ENCODE data around the gene C1QTNF9. TPM values are rescaled to one million over a fixed set of nuclear protein-coding genes. Genes with fewer than 3 reads are reported as not detected.
"Not testable (repeated sequence)": the region's sequence is repeated elsewhere in the genome, so short reads cannot be mapped to it uniquely, and the experiment has no call there.

The C1QTNF9 gene
- total RNA-seq, 1 donor from 2014 or later: not detected

DNA sequence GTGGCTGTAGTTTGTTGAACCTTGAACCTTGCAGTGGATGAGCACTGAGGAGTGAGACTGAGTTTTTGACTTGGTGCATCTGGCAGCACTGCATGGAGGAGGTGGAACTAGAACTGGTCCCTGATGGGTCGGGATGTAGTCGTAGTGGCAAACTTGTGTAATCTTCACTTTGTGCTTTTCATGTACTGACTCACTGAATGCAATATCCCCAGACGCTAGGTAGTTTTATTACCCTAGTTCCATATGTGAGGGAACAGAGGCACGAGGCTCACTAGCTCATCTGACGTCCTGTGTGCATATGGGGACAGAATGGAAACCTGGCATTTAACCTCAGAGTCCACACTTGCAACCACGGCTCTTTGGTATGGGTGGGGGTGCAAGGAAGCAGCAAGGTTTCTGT, 10.3 kb downstream of the C1QTNF9 start:
- DNase-seq (ENCODE audit: low read depth in 2 of 2): not testable (repeated sequence)

DNA sequence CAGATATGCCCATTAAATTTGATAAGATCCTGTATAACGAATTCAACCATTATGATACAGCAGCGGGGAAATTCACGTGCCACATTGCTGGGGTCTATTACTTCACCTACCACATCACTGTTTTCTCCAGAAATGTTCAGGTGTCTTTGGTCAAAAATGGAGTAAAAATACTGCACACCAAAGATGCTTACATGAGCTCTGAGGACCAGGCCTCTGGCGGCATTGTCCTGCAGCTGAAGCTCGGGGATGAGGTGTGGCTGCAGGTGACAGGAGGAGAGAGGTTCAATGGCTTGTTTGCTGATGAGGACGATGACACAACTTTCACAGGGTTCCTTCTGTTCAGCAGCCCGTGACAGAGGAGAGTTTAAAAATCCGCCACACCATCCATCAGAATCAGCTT, 12.0 kb downstream of the C1QTNF9 start:
- DNase-seq (ENCODE audit: low read depth in 2 of 2): not testable (repeated sequence)

DNA sequence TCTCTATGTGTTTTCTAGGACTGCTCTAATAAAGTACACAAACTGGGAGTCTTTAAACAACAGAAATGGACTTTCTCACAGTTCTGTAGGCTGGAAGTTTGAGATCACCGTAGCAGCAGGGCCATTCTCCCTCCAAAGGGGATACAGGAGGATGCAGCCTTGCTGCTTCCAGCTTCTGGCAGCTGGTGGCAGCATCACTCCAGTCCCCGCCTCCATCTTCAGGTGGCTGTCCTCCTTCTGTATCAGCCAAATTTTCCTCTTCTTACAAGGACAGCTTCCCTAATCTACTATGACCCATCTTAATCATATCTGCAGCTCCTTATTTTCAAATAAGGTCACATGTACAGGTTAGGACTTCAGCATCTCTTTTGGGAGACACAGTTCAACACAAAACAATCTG, 13.1 kb downstream of the C1QTNF9 start:
- DNase-seq (ENCODE audit: low read depth in 2 of 2): not testable (repeated sequence)

DNA sequence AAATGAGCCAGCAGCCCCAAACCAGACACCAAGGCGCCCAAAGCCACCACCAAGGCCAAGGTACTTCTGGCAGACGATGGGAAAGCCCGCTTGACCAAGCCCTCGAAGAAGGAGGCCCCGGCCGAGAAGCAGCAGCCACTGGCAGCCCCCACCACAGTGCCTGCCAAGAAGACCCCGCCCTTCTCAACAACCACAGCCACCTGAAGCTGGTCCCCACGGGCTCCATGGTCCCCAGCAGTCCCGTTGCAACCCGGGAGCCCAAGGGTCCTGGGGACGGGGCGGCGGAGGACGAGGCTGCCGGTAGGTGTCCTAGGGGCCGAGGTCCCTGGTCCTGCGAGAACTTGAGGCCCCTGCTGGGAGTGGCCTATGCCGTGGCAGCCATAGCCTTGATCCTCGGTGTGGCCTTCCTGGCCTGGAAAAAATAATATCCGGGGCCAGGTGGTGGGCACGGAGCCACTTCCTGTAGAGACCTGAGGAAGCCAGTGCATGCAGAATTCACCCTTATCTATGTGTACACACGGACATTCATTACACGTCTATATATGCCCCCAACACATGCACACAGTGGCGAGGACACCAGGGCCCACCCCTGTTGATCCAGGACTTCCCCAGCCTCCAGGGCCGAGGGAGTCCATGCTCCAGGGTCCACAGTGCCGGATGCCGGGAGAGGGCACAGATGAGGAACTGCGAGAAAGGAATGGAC, 13.8 kb downstream of the C1QTNF9 start:
- DNase-seq (ENCODE audit: low read depth in 2 of 2): peak in 1 of 2 donors; percentile 31

DNA sequence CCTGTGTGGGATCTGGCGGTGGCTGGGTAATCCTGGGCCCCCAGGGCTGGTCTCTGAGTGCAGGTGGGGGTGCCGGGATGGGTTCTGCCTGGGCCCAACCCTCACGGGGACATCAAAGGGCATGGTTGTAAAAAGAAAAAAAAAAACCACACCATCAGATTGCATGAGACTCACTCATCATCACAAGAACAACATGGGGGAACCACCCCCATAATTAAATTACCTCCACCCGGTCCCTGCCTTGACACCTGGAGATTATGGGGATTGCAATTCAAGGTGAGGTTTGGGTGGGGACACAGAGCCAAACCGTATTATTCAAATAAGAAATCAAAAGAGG, 14.3 kb downstream of the C1QTNF9 start:
- no peak for DNase-seq (ENCODE audit: low read depth in 2 of 2)

DNA sequence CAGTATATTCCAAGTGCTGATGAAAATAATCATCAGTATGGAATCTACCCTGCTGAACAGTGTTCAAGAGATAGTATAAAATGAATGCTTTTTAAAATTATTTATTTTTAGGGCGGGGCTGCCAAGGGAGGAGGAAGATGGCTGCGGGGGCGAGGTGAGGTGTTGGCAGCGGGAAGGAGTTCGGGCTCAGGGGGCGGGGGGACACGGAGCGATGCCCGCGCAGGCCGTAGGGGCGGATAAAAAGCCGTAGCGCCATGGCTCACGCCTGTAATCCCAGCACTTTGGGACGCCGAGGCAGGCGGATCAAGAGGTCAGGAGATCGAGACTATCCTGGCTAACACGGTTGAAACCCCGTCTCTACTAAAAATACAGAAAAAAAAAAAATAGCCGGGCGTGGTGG, 18.2 kb downstream of the C1QTNF9 start:
- not testable (repeated sequence) for DNase-seq (ENCODE audit: low read depth in 2 of 2)

DNA sequence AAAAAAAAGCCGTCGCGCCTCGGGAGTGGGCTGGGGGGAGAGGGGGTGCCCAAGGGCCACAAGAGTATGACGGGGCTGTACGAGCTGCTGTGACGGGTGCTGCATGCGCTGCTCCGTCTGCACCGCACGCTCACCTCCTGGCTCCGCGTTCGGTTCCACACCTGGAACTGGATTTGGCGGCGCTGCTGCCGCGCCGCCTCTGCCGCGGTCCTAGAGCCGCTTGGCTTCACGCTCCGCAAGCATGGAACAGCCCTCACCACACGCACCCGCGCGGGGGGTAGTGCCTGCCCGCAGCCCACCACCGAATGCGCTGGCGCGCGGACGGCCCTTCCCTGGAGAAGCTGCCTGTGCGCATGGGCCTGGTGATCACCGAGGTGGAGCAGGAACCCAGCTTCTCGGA, 18.8 kb downstream of the C1QTNF9 start:
- DNase-seq (ENCODE audit: low read depth in 2 of 2): no peak

DNA sequence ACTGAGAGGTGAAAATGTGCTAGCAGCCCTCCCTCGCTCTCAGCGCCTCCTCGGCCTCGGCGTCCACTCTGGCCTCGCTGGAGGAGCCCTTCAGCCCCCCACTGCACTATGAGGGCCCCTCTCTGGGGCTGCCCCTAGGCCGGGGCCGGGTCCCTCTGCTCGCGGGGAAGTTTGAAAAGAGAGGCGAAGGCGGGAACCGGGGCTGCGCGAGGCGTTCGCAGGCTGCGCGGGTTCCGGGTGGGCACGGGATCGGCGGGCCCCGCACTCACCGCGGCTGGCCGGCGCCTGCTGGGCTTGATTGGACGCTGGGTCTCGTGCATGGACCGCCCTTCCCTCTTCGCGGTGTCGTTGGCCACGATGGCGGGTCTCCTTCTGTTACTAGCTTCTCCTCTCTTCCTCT, 29.3 kb downstream of the C1QTNF9 start:
- DNase-seq (ENCODE audit: low read depth in 2 of 2): no peak

DNA sequence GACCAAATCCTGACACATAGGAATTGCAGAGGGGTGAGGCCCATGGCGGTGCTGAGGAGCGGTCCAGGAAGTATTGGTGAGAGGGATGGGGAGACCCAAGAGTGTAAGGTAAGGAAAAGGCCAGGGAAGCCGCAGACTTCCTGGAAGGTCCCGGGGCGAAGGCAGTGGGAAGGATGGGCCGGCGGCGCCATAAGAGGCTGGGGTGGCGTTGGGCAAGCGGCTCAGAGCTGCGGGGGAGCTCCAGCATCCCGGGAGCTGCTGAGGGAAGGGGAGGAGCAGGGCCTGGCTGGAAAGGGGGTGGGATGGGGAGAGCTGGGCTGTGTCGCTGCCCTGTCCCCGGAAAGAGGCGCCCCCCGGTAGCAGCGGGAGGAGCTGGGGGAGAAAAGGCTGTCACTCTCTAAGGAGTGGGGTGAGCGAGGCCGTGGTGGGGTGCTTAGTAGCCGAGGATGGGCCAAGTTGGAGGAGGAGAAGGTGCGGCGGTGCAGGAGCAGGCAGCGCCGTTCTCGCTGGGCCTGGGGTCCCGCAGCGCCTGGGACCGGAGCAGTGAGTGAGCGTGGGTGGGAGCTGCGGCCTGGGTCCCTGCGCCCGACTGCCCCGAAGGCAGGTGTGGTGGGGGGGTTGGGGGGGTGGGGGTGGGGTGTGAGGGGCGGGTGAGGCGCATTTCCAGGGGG, 30.7 kb downstream of the C1QTNF9 start:
- no peak for DNase-seq (ENCODE audit: low read depth in 2 of 2)

DNA sequence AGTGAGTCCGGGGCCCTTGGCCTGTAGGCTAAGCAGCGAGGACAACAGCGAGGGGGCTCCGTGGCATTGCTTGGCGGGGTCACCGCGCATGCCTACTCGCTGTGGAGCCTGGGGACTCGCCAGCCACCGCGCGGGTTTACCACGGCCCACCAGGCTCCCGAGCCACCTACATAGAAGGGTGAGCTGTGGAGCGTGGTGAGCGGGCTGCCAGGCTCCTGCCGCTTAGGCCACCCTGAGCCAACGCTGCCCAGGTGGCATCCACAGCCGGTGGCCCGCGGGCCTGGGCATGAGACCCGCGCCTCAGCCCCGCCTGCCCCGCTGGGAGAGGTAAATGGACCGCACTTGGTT, 31.2 kb downstream of the C1QTNF9 start:
- no peak for DNase-seq (ENCODE audit: low read depth in 2 of 2)

DNA sequence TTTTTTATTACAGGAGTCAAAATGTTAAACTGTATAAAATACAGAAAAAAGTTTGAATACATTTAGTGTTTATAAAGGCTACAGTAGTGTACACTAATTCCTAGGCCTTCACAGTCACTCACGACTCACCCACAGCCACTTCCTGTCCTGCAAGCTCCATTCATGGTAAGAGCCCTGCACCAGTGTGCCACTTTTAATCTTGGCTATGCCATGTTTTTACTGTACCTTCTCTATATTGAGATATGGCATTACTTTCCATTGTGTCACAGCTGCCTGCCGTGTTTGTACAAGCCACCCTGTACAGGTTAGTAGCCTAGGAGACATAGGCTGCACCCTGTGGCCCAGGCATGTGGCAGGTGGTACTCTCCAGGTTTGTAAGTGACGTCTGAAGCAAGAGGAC, 32.1 kb downstream of the C1QTNF9 start:
- DNase-seq (ENCODE audit: low read depth in 2 of 2): peak in 1 of 2 donors; percentile 12

DNA sequence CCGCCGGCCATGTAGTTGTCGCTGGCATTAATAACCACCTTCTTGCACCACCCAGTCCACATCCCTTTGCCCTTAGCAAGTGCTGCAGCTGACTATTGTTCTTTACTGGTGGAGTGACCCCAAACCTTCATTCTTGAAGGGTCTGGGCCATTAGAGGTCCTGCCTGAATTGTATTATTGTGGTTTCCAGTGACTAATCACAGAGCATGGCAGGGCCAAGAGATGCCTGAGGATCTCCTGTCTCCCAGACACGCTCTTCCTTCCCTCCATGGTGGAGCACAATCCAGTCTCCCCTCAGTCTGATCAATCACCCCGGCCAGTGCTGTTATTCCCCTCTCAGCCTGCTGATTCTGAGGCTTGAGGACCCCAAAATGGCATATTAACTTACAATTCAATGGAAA, 39.0 kb downstream of the C1QTNF9 start:
- peak in 1 of 2 donors; percentile 22 for DNase-seq (ENCODE audit: low read depth in 2 of 2)

DNA sequence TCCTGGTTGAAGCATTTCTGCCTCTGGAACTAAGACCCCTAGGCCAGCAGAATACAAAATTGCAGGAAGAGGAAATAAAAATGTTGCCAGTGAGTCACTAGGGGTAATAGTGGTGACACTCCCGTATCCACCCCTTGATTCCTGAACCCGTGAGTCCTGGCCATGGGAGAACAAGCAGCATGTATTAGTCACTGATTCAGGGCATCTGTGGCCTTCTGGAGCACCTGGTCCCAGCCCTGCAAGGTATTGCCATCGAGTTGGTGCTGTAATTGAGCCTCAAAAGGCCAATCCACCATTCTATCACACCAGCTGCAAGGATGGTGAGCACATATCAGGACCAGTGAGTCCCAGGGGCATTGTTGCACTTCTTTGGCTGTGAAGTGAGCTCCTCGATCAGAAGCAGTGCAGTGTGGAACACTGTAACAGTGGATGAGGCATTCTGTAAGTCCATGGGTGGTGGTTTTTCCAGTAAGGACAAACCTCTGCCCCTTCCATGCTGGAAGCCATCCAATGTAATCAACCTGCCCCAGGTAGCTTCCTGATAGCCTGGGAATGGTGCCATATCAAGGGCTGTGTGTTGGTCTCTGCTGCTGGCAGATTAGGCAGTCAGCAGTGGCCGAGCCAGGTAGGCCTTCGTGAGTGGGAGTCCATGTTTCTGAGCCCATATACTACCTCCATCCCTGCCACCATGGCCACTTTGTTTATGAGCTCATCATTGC, 39.6 kb downstream of the C1QTNF9 start:
- DNase-seq (ENCODE audit: low read depth in 2 of 2): peak; percentile 17 to 43

DNA sequence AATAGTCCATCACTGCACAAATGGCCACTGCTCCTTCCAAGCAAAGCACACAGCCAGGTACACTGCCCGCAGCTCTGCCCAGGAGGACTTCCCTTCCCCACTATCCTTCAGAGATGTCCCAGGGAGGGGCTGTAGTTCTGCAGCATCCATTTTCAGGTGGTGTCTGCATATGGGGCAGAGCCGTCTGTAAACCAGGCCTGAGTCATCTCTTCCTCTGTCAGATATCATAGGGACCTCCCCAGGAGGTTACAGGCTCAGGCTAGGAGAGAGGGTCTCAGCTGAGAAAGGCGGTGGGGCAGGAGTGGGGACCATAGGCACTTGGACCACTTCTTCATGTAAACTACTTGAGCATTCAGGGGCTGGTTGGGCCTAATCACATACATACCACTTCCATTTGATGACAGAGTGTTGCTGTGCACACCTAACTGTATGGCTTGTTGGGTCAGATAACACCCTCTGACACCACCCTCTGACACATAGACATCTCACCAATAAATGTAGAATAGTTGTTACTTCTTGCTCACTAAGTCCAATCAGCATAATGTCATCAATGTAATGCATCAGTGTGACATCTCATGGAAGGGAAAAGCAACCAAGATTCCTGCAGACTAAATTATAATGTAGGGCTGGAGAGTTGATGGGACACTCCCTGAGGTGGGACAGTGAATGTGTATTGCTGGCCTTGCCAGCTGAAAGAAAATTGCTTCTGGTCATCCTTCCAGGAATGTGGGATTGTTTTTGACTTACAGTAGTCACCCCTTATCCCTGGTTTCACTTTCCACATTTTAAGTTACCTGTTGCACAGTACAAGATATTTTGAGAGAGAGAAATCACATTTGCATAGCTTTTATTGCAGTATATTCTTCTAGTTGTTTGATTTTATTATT, 40.6 kb downstream of the C1QTNF9 start:
- DNase-seq (ENCODE audit: low read depth in 2 of 2): not testable (repeated sequence)

DNA sequence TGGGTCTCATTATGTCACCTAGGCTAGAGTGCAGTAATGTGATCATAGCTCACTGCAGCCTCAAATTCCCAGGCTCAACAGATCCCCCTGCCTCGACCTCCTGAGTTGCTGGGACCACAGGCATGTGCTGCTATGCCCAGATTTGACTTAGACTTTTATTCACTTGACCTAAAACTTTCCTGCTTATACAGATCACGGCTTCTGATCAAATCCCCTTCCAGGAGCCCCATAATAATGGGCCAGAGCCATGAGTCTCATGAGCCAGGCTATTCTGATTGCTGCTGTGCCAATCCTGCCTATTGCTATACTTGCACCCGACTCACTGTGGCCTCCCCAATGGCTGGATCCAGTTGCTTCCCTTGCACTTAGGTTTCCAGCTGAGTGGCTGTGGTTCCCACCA, 42.0 kb downstream of the C1QTNF9 start:
- no peak for DNase-seq (ENCODE audit: low read depth in 2 of 2)

DNA sequence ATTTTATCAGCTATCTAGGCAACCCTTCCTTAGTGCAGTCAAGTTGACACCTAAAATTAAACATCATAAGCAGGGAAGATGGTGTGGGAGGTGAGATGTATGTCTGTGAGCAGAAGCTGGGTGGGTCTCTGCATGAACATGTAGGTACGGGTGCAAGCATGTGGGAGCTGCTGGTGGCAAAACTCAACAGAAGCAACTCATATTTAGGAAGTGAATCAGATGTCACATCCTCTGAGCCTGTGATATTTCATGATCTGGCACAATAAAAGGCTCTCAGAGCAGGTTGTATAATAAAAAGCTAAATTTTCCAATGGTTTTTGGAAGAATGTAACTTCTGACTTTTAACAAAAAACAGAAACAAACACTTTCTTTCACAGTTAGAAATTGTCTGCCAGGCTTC, 44.4 kb downstream of the C1QTNF9 start:
- DNase-seq (ENCODE audit: low read depth in 2 of 2): no peak

DNA sequence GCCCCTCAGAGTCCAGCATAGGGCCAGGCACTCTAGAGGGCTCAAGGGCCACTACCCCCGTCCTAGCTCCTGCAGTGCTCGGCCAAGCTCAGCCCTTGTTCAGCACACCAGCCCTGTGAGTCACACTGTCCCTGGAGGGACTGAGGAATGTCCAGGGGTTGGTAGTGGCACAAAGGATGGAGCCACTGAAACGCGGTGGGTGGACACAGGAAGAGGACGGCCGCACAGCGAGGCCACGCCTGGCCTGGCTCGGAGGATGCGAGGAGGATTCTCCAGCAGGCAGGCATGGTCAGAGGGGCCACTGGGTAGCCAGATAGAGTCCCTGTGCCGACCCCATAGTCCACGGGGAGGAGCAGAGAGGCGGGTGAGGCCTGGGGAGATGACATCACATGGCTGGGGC, 45.7 kb downstream of the C1QTNF9 start:
- no peak for DNase-seq (ENCODE audit: low read depth in 2 of 2)

DNA sequence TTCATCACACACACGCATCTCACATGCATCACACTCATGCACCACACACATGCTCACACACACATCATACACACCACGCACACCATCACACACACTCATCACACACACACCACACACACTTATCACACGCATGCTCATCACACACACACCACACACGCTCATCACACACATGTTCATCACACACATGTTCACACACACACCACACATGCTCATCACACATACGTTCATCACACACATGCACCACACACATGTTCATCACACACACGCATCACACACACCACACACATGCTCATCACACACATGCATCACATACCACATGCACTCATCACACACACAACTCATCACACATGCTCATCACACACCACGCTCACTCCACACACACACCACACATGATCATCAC, 46.9 kb downstream of the C1QTNF9 start:
- no peak for DNase-seq (ENCODE audit: low read depth in 2 of 2)

DNA sequence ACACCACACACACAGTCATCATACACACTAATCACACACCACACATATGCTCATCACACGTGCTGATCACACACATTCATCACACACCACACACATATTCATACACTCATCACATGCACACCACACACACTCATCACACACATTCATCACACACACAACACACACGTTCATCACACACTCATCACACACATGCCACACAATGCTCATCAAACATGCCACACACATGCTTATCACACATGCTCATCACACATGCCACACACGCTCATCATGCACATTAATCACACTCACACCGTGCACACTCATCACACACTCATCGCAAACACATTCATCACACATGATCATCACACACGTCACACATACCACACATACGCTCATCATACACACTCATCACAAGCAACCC, 47.5 kb downstream of the C1QTNF9 start:
- DNase-seq (ENCODE audit: low read depth in 2 of 2): no peak

DNA sequence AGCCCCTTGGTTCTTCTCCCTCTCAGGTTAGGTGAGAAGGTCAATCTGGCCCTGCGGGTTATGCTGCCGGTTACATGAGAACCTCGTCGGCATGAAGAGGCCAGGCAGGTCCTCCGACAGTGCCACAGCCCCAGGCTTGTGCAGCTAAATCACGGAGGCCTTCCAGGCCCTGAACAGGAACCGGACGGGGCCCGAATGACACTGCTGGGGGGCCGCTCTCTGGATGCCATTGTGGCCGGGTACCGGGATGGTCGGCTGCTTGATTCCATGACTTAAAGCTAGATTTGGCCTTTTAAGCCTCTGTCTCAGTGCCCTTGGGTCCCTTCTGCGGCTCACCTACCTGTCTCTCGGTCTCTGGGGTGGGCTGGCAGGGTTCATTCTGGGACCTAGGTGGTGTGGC, 48.4 kb downstream of the C1QTNF9 start:
- no peak for DNase-seq (ENCODE audit: low read depth in 2 of 2)

DNA sequence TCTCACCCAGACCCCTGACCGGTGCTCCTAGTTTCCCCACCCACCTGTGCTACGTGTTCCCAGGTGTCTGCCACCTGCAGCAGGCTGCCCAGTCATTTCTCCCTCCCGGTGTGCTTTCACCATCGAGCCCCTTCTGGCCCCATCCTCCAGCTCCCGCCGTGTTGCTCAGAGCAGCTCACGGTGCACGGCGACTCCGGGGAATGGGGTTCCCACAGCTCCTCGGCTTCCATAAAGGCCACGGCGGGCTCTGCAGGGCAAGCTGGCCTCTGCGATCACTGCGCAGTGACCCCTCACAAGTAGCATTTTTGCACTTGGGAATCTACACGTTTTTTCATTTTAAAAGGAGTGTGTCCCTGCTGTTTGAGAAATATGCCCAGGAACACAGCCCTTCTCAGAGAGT, 49.5 kb downstream of the C1QTNF9 start:
- not testable (repeated sequence) for DNase-seq (ENCODE audit: low read depth in 2 of 2)

DNA sequence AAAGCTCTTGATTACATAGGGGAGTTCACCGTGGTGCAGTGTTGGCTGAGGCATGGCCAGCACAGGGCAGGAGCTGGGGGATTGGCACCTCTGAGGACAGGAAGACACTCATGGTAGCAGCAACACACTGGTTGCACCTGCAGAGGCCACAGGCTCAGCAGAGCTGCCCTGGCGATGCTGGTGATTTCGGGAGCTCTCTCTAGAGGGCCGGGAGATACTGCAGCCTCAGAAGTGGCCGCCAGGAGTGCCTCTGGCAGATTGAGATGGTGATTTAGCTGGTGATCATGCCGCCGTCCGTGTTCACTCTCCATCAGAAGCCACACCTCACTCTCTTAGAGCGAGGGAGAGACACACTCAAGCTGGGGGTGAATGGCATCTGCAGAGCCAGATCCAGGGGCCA, 49.9 kb downstream of the C1QTNF9 start:
- not testable (repeated sequence) for DNase-seq (ENCODE audit: low read depth in 2 of 2)

All from lung microvascular endothelial cell (primary cell).